MM.1S (cell line): ENCODE results near the gene OCIAD2.

Experiments used
- CTCF ChIP-seq: fragments of 300-600 bp; sonication (generic); IDR thresholded peaks from 2 replicates; pipeline ENCODE4 v1.5.1; 2016; ENCODE audit warnings: antibody characterized with exemption, low read length, mixed read lengths
- EZH2 ChIP-seq: fragments of 300-600 bp; sonication (generic); optimal IDR thresholded peaks from 2 replicates; pipeline ENCODE3; 2017; ENCODE audit warnings: low read depth, mild to moderate bottlenecking, antibody characterized with exemption, low read length, mixed read lengths

- TF ChIP-seq CTCF (no peak), EZH2 (no peak)
These were observed 52.8 kb downstream of the OCIAD2 start for GRCh38 chr4:48853604-48854394.
